DND-41 (cell line): ENCODE measurements around the gene MSL3B.

Experiments used
- ATAC-seq: fragments of 200-7000 bp; cut with Tn5 transposase; 3 replicates; pipeline ENCODE4 v1.9.1; 2021; ENCODE audit warnings: low read depth; ENCODE audit not compliant: insufficient read depth
- DNase-seq: peaks from one replicate; pipeline ENCODE4 v3.0.0-alpha.2; 2020
- H2AFZ ChIP-seq: 2 replicates; pipeline ENCODE4 v1.6.0; 2012; ENCODE audit warnings: low read depth, low read length
- H3K27ac ChIP-seq: 2 replicates; pipeline ENCODE4 v1.5.1; 2012; ENCODE audit warnings: low read length, inconsistent platforms
- H3K27me3 ChIP-seq: fragments of 200-600 bp; sonication (generic); 2 replicates; pipeline ENCODE4 v1.6.0; 2012; ENCODE audit warnings: low read length, mild to moderate bottlenecking, inconsistent platforms; ENCODE audit not compliant: insufficient read depth, poor library complexity
- H3K36me3 ChIP-seq: 2 replicates; pipeline ENCODE4 v1.5.1; 2012; ENCODE audit warnings: low read length, inconsistent platforms; ENCODE audit not compliant: insufficient read depth
- H3K4me1 ChIP-seq: 2 replicates; pipeline ENCODE4 v1.5.1; 2012; ENCODE audit warnings: mild to moderate bottlenecking, low read length; ENCODE audit not compliant: insufficient read depth
- H3K4me2 ChIP-seq: 2 replicates; pipeline ENCODE4 v1.6.0; 2012; ENCODE audit warnings: mild to moderate bottlenecking, moderate library complexity, low read length, inconsistent platforms; ENCODE audit not compliant: insufficient read depth
- H3K4me3 ChIP-seq, 2 experiments: fragments of 200-600 bp in 1 of 2; shearing (Covaris generic) in 1 of 2; 2 replicates each; pipeline ENCODE4 v1.5.1; 2012 to 2016; ENCODE audit warnings: inconsistent platforms in 2 of 2, low read length in 2 of 2, mild to moderate bottlenecking in 2 of 2, low read depth in 1 of 2, moderate library complexity in 1 of 2
- H3K79me2 ChIP-seq: 2 replicates; pipeline ENCODE4 v1.6.0; 2012; ENCODE audit warnings: low read length, inconsistent platforms; ENCODE audit not compliant: insufficient read depth
- H3K9ac ChIP-seq: 2 replicates; pipeline ENCODE4 v1.6.0; 2012; ENCODE audit warnings: low read depth, mild to moderate bottlenecking, inconsistent platforms, low read length, moderate library complexity
- H3K9me3 ChIP-seq: 2 replicates; pipeline ENCODE4 v1.5.1; 2012; ENCODE audit warnings: low read length, moderate library complexity, mild to moderate bottlenecking, inconsistent platforms; ENCODE audit not compliant: insufficient read depth, severe bottlenecking
- H4K20me1 ChIP-seq: 2 replicates; pipeline ENCODE4 v1.6.0; 2012; ENCODE audit warnings: low read length; ENCODE audit not compliant: insufficient read depth
- CTCF ChIP-seq: IDR thresholded peaks from 2 replicates; pipeline ENCODE4 v1.5.1; 2012; ENCODE audit warnings: borderline replicate concordance, low read length, moderate library complexity, mild to moderate bottlenecking; ENCODE audit not compliant: poor library complexity, severe bottlenecking; ENCODE audit errors: extremely low read depth
- EZH2 ChIP-seq: IDR thresholded peaks from 3 replicates; pipeline ENCODE4 v1.6.1; 2012; ENCODE audit warnings: borderline replicate concordance, low read depth, mild to moderate bottlenecking, moderate library complexity, low read length, inconsistent platforms; ENCODE audit not compliant: severe bottlenecking

The MSL3B gene

GRCh38 chr2:233837694-233838229 lies 30.4 kb downstream of the MSL3B start:
- TF ChIP-seq CTCF (no peak), EZH2 (no peak)
- peaks cover 65% of the 10 kb centered on the region for H3K79me2 ChIP-seq
- no peaks in the 10 kb centered on the region for H3K9me3 ChIP-seq
- no peak overlapping the region for H3K4me3 ChIP-seq
- H3K36me3 ChIP-seq = peaks cover 93% of the 10 kb centered on the region
- H3K9ac ChIP-seq = no peak overlapping the region
- H4K20me1 ChIP-seq = peaks cover 63% of the 10 kb centered on the region
- peak overlapping the region; percentile 14; the same call in 1 of the 2 replicates for H3K4me2 ChIP-seq
- H3K27ac ChIP-seq = no peak overlapping the region
- H3K4me1 ChIP-seq = peaks cover 40% of the 10 kb centered on the region
- ATAC-seq (no peak), DNase-seq (no peak)
- H2AFZ ChIP-seq = no peak overlapping the region
- H3K27me3 ChIP-seq = no peaks in the 10 kb centered on the region

- H3K36me3 ChIP-seq = peaks cover 83% of the 10 kb centered on the region
- DNase-seq (no peak), ATAC-seq (no peak)
- H3K27me3 ChIP-seq = no peaks in the 10 kb centered on the region
- TF ChIP-seq CTCF (no peak), EZH2 (no peak)
- no peak overlapping the region for H3K27ac ChIP-seq
- H4K20me1 ChIP-seq = peaks cover 55% of the 10 kb centered on the region
- peaks cover 31% of the 10 kb centered on the region for H3K4me1 ChIP-seq
- H3K9me3 ChIP-seq = no peaks in the 10 kb centered on the region
- H3K9ac ChIP-seq = no peak overlapping the region
- peaks cover 51% of the 10 kb centered on the region for H3K79me2 ChIP-seq
- H3K4me2 ChIP-seq = no peak overlapping the region
- H3K4me3 ChIP-seq = no peak overlapping the region
- no peak overlapping the region for H2AFZ ChIP-seq
Measured at GRCh38 chr2:233836359-233836758, 31.8 kb downstream of the MSL3B start.

- H3K9me3 ChIP-seq = no peaks in the 10 kb centered on the region
- no peak overlapping the region for H3K4me2 ChIP-seq
- H3K79me2 ChIP-seq = peaks cover 43% of the 10 kb centered on the region
- peaks cover 47% of the 10 kb centered on the region for H4K20me1 ChIP-seq
- no peak for DNase-seq
- TF ChIP-seq EZH2 (no peak), CTCF (no peak)
- peaks cover 23% of the 10 kb centered on the region for H3K4me1 ChIP-seq
- no peak overlapping the region for H3K27ac ChIP-seq
- peaks cover 74% of the 10 kb centered on the region for H3K36me3 ChIP-seq
- H3K9ac ChIP-seq = no peak overlapping the region
- H3K4me3 ChIP-seq = no peak overlapping the region
- no peaks in the 10 kb centered on the region for H3K27me3 ChIP-seq
- ATAC-seq = no peak
- H2AFZ ChIP-seq = no peak overlapping the region
Measured at GRCh38 chr2:233835230-233836186, 32.7 kb downstream of the MSL3B start.
